Epidermal melanocyte (primary cell): ENCODE data around the gene CFAP410.
A peak's percentile ranks its signal among the peaks of the same experiment; 100 is the strongest.

Experiments used
- DNase-seq: peaks from one replicate; pipeline ENCODE4 v3.0.0; 2011; ENCODE audit warnings: low spot score; ENCODE audit not compliant: insufficient read length

CFAP410 gene

GRCh38 chr21:44300262-44300959 is 38.8 kb downstream of the CFAP410 start:
- peak; percentile 90 for DNase-seq

GRCh38 chr21:44299458-44300261 is 39.5 kb downstream of the CFAP410 start, which contains the start of gene PFKL:
PFKL (plus strand) TSS chr21:44300053; CDS start chr21:44300106, 53 bp downstream.
- DNase-seq: peak; percentile 98

- DNase-seq: no peak
Measured at GRCh38 chr21:44299085-44299457, 40.1 kb downstream of the CFAP410 start.

GRCh38 chr21:44298301-44298700 is 40.9 kb downstream of the CFAP410 start:
- no peak for DNase-seq

GRCh38 chr21:44297525-44298290 is 41.5 kb downstream of the CFAP410 start:
- DNase-seq: peak; percentile 99

GRCh38 chr21:44296916-44297315 is 42.3 kb downstream of the CFAP410 start:
- DNase-seq: no peak

GRCh38 chr21:44296103-44296519 is 43.1 kb downstream of the CFAP410 start:
- DNase-seq: no peak

- no peak for DNase-seq
Measured at GRCh38 chr21:44295646-44296045, 43.5 kb downstream of the CFAP410 start.

GRCh38 chr21:44295163-44295573 is 44.0 kb downstream of the CFAP410 start:
- no peak for DNase-seq

GRCh38 chr21:44294391-44295162 is 44.6 kb downstream of the CFAP410 start:
- no peak for DNase-seq

- no peak for DNase-seq
Measured at GRCh38 chr21:44293551-44294231, 45.5 kb downstream of the CFAP410 start.

GRCh38 chr21:44292812-44293195 is 46.4 kb downstream of the CFAP410 start:
- DNase-seq: no peak

- no peak for DNase-seq
Measured at GRCh38 chr21:44291936-44292811, 47.0 kb downstream of the CFAP410 start.

- DNase-seq: no peak
Measured at GRCh38 chr21:44291078-44291935, 47.9 kb downstream of the CFAP410 start.

GRCh38 chr21:44290327-44291077 is 48.7 kb downstream of the CFAP410 start:
- DNase-seq: no peak

- no peak for DNase-seq
Measured at GRCh38 chr21:44289381-44290010, 49.7 kb downstream of the CFAP410 start.
